Measurements from ENCODE around the gene FAM216A.
A peak's percentile ranks its signal among the peaks of the same experiment; 100 is the strongest.
"Not testable (repeated sequence)": the region's sequence is repeated elsewhere in the genome, so short reads cannot be mapped to it uniquely, and the experiment has no call there.

Gene FAM216A

DNA sequence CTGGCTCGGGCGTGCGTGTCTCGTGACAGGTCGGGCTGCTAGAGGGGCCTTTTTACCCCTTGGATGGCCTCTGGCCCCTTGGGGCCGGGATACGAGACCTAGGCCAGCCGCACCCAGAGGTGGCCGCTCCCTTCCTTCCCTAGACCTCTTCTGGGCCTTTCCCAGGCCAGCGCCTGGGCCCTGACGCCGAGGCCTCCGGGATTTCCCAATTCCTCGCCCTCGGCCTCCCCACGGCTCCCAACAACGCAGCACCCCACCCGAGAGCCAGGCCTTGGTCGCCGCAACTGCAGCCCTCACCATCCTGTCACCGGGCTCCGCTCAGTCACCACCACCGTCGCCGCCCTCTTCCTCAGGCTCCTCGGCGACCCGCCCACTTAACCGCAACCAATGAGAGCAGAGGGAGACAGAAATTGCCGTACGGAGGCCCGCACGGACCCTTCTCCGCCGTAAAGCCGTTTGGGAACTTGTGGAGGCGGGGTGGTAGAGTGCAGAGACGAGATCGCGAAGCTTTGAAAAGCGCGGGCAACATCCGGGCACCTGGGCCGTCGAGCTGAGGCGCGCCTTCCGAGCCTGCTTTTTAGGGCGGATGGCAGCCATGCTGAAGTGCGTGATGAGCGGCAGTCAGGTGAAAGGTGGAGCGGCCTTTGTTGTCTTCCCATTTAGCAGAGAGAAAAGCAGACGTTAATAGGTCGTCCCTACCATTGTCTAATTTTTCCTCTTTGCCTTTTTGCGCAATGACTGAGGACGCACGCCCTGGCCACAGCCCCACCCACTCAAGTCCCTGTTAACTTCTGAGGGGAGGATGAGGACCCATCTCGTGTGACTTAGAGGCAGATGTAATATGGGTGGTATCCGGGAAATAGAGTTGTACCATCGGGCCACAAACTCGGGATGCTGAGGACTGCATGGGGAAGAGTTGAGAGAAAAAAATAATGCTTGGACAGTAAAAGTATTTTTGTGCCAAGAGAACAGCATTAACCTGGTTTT, 33.4 kb downstream of the FAM216A start, which contains the start of the genes RAD9B and VPS29:
TSS of gene RAD9B (plus strand) at position 580 of the 987 bp plus-strand sequence. CDS start at position 587, 7 bp downstream.
TSS of gene VPS29 (minus strand) at position 360 of the 987 bp plus-strand sequence. CDS start at position 300, 60 bp downstream.
- peak within 1 kb of the TSS; percentile 74 for H3K4me3 ChIP-seq (ENCODE audit: low read depth, low read length)
- TF ChIP-seq, protein P1, sequence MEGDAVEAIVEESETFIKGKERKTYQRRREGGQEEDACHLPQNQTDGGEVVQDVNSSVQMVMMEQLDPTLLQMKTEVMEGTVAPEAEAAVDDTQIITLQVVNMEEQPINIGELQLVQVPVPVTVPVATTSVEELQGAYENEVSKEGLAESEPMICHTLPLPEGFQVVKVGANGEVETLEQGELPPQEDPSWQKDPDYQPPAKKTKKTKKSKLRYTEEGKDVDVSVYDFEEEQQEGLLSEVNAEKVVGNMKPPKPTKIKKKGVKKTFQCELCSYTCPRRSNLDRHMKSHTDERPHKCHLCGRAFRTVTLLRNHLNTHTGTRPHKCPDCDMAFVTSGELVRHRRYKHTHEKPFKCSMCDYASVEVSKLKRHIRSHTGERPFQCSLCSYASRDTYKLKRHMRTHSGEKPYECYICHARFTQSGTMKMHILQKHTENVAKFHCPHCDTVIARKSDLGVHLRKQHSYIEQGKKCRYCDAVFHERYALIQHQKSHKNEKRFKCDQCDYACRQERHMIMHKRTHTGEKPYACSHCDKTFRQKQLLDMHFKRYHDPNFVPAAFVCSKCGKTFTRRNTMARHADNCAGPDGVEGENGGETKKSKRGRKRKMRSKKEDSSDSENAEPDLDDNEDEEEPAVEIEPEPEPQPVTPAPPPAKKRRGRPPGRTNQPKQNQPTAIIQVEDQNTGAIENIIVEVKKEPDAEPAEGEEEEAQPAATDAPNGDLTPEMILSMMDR (IDR thresholded peaks at IDR 0.05; ENCODE audit: low read depth, low read length): no peak

- H3K4me3 ChIP-seq (ENCODE audit: low read depth, low read length): no peak overlapping the region
- TF ChIP-seq, protein P1 (IDR thresholded peaks at IDR 0.05; ENCODE audit: low read depth, low read length): no peak
These were observed 34.8 kb downstream of the FAM216A start for GRCh38 chr12:110503432-110503831.

DNA sequence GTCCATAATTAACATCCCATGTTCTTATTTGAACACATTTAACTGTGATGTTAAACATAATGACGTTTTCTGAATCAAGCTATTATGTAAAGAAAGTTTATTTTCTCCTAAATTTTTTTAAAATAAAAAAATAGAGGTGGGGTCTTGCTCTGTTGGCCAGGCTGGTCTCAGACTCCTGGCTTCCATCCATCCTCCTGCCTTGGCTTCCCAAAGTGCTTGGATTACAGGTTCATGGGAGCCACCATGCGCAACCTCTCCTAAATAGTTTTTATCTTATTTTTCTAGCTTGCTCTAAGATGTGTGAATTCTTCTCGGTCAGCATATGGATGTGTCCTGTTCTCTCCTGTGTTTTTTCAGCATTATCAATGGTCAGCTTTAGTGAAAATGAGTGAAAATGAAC, 36.7 kb downstream of the FAM216A start:
- H3K4me3 ChIP-seq (ENCODE audit: low read depth, low read length): no peak overlapping the region
- TF ChIP-seq, protein P1 (IDR thresholded peaks at IDR 0.05; ENCODE audit: low read depth, low read length): no peak

DNA sequence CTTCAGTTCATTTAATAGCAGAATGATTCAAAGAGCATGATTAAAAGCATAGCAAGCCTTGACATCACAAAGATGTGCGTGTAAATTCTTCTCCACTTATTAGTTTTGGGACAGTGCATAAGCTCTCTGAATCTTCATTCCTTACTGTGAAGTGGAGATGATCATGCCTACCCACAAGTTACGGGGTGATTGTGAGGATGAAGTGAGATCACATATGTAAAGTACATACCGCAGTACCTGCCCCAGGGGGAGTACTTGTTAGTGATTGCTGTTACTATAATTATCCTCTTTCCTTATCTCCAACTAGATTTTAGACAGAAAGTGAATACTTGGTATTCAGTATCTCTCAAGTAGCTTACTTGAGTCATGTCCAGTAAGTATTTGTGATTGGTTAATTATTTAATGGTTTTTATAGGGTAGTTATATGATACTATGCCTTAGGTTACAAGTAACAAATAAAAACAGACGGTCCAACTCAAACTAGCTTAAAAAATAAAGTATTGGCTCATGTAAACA, 39.5 kb downstream of the FAM216A start:
- TF ChIP-seq, protein P1 (IDR thresholded peaks at IDR 0.05; ENCODE audit: low read depth, low read length): no peak

GRCh38 chr12:110513842-110514241, 45.2 kb downstream of the FAM216A start:
- H3K4me3 ChIP-seq (ENCODE audit: low read depth, low read length): no peak overlapping the region
- TF ChIP-seq, protein P1 (IDR thresholded peaks at IDR 0.05; ENCODE audit: low read depth, low read length): no peak

More for the DNA sequence above, 39.5 kb downstream of the FAM216A start:
- H3K4me3 ChIP-seq (ENCODE audit: low read depth, low read length): no peak overlapping the region

- no peak overlapping the region for H3K4me3 ChIP-seq (ENCODE audit: low read depth, low read length)
- TF ChIP-seq, protein P1 (IDR thresholded peaks at IDR 0.05; ENCODE audit: low read depth, low read length): no peak
These were observed 45.7 kb downstream of the FAM216A start for GRCh38 chr12:110514363-110514762.

- TF ChIP-seq, protein P1 (IDR thresholded peaks at IDR 0.05; ENCODE audit: low read depth, low read length): no peak
These were observed 48.4 kb downstream of the FAM216A start for GRCh38 chr12:110516995-110517394.

DNA sequence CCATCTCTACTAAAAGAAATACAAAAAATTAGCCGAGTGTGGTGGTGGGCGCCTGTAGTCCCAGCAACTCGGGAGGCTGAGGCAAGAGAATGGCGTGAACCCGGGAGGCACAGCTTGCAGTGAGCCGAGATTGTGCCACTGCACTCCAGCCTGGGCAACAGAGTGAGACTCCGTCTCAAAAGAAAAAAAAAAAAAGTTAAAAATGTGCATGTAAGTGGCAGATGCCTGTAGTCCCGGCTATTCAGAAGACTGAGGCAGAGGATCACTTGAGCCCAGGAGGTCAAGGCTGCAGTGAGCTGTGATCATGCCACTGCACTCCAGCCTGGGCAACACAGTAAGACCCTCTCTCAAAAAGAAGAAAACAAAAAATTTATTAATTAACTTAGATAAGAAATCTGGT, 49.4 kb downstream of the FAM216A start:
- not testable (repeated sequence) for H3K4me3 ChIP-seq (ENCODE audit: low read depth, low read length)

More at GRCh38 chr12:110516995-110517394, 48.4 kb downstream of the FAM216A start:
- H3K4me3 ChIP-seq (ENCODE audit: low read depth, low read length): no peak overlapping the region

GRCh38 chr12:110520876-110521712, 52.4 kb downstream of the FAM216A start:
- H3K4me3 ChIP-seq (ENCODE audit: low read depth, low read length): not testable (repeated sequence)
